Measurements from ENCODE around the gene TMEM30A. TPM values are rescaled to one million over a fixed set of nuclear protein-coding genes. Genes with fewer than 3 reads are reported as not detected.
A peak's percentile ranks its signal among the peaks of the same experiment; 100 is the strongest.

The TMEM30A gene
- total RNA-seq, 1 donor from 2014 or later: 57.0 TPM

DNA sequence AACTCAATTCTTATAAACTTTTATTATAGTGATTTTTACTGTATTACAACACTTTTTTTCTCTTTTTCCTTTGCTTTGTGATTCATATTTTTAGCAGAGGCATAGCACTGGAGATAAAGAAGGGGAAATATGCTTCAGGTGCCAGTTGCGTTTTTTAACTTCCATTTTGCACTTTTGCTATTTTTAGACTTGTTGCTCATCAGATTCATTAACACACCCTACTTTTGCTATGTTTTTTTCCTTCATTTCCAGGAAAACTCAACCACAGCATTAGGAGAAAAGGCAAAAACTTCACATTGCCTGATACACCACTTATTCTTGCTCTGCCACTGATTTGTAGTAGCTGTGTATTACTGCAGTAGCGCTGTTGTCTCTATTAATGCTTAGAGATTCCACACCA is 8.0 kb upstream of the TMEM30A start:
- ATAC-seq (no peak), DNase-seq (ENCODE audit: low spot score) (no peak)

DNA sequence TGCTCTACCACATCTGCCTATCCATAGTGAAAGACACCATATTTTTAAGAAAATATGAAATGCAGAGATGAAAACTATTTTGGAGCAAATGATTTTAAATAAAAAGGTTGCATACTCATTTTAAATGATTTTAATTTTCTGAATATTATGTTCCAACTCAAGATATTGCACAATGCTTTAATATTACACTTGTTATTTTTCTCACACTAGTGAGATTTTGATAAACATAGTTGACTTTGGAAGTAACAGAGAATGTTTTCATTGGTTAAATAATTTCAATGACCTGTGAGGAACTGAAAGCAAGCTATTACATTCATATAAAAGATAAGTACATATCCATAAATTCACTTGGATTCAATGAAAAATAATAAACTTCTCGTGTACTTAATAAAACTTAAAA is 7.2 kb upstream of the TMEM30A start:
- DNase-seq (ENCODE audit: low spot score) (no peak), ATAC-seq (no peak)

DNA sequence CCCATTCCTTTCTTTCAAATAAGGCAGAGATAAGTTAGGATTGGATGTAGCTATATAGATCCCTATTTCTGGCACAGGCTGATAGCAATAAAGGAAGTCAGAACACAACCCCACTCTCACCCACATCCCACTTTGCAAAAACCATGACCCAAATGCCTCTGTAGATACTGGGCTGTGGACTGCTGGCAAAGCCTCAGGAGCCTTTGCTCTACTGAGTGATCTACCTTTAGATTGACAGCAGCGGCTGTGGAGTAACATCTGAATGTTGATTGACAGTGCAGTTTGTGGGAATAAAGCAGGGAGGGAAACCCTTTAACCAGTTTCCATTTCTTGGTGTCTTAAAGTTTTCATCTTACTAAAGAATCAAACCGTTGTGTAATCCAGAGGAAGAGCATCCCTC is 6.7 kb upstream of the TMEM30A start:
- DNase-seq (ENCODE audit: low spot score) (no peak), ATAC-seq (no peak)

DNA sequence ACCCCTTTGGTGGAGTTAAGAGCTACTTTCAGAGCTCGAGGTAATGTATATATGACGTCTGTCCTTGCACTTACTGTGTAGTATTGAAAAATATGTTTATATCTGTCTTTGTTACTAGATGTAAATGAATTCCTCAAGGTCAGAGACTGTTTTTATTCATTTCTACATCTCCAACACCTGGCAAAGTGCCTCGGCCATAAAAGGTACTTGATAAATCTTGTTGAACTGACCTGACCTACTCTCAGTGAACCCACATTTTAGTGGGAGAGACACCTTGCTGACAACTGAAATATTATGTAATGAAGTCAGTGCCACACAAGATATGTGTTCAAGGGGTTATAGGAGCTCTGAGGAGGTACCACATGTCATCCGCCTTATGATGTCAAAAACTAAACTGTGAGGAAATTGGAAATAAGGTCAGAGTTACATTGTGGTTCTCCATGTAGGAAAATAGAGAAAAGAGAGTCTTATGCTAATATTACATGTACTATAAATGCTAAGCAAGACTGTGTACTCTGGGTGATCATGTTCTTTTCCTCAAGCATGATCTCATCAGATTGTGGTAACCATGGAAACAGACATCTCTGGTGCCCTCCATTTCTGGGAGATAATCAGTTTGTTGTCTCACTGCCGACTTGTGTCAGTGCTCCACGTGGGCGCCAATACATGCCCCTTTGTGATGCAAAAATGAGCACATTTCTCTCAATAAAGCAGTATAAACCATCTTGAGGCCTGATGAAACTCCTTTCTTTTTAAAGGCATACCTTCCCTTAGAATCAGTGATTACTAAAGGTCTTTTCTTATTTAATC is 5.7 kb upstream of the TMEM30A start:
- ATAC-seq (no peak), DNase-seq (ENCODE audit: low spot score) (no peak)

DNA sequence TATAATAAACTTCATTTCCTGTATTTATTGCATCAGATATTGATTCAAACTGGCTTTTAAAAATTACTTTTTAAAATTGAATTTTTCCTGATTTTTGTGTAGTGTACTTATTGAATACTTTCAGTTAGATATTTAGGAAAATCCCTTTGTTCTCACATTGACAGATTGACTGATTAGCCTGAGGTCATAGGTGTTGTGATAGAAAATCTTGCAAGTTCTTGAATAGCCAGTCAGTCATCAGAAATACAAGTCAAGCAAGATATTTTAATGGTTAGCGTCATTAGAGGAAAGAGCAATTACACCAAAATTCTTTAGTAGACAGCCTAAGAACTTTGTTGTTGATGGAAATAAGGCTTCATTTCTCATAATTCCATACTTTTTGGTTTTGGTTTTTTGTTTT is 3.4 kb upstream of the TMEM30A start:
- ATAC-seq (no peak), DNase-seq (ENCODE audit: low spot score) (no peak)

DNA sequence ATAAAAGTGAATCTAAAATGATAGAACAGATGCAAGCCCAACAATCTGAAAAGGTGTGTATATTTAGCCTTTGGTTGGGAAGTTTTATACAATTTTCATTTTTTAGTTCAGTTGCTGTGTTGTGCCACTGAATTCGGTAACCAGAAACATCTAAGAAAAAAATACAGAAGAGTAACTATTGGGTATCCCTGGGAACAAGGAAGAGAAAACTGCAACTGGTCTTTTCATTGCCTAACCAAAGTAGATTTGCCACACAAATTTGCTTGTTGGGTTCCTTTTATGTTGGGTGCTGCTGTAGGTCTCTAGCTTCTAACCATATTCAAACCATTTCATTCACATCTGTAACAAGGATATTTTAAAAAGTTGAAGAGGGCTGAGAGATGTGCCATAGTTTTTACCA is 2.8 kb upstream of the TMEM30A start:
- ATAC-seq: no peak

DNA sequence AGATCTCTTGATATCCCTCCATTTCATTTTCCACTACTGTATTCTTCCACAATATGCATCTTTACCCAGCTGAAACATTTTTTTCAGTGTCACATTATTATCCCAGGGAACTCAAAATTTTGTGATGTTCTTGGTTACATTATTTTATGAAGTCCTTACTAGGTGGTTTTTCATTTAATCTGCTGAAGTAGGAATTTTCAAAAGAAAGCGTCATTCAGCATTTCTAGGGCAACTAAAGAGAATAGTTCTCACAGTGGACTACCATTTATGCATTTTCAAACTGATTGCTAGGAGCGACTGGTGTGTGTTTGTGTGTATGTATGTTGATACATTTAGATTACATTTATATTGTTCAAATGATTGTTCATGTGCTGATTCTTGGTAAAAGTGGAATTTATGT is 2.4 kb upstream of the TMEM30A start:
- DNase-seq (ENCODE audit: low spot score): no peak
- ATAC-seq: no peak

More for the DNA sequence above, 2.8 kb upstream of the TMEM30A start:
- no peak for DNase-seq (ENCODE audit: low spot score)

DNA sequence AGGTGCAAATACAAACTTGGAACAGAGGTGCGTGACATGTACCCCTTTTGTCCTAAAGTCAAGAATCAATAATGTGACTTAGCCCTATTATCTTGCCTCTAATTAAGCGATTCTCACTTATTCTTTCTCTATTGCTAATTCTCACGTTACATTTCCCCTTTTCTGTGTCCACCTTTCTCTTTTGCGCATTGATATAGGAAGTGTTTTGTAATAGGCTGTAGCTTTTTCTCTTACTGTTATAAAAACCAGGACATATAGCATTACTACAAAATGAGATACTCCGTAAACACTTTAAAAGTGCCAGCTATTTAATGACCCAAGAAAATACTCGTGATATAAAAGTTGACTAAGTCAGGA is 669 bp upstream of the TMEM30A start:
- ATAC-seq (no peak), DNase-seq (ENCODE audit: low spot score) (no peak)

DNA sequence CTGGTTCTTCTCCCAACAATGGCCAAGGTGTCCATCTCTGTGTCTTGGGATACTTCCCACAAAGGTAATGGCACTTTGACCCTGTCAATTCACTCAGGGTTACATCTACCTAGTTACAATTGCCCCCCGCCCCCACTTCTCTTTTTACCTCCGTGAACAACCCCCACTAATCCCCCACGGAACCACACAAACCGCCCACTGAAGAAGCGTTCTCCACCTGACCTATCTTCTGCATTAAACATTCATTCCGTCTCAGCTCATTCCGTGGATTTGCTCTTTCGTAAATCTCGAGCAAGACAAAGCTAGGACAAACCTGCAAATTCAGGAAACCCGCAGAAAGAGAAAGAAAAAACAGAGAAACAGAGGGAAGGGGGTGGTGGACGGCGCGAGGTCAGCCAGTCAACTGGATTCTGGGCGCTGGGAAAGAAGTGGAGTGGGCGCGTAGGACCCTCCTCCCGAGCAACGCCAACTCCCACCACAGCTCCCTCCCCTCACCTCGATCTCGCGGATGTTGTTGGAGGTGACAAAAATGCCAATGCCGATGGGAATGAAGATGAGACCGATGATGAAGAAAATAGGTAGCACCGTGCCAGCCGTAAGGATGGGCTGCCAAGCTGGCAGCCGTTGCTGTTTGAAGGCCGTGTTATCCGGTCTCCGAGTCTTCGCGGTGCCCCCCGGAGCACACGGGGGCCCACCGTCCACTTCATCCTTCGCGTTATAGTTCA is 523 bp downstream of the TMEM30A start:
- ATAC-seq (peak; percentile 49), DNase-seq (ENCODE audit: low spot score) (no peak)

DNA sequence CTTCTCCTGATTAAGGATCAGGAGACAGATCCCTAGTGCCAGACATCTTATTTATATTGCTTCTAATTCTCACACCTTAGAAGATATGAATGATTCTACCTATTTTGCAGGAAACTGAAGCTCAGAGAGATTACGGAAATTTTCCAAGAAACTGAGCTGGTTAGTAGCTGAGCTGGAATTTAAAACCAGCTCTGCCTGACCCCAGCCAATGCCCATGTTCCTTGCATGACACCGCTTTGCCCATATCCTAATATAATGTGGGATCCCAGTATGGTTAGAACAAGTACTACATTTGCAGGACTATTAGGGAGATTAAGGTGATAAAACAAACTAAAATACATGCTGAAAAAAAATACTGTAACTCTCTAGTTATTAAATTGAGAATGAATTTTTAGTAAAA is 1.9 kb downstream of the TMEM30A start:
- DNase-seq (ENCODE audit: low spot score): no peak
- ATAC-seq: no peak

DNA sequence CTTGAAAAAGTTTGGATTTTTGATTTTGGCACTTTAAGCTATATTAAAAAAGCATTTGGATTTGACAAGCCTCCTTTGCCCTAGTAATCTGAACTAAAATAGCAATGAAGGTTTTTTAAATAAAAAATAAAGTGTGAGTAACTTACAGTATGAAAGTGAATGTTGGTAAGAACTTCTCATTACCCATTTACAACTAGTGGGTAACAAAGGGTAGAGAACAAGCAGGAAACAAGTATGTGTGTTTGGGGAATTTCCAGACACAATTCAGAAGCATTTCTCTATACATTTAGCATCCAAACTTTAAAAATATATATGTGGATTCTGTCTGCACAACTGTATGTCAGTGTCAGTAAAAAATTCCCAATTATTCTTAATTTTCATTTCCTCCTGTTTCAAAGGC is 2.9 kb downstream of the TMEM30A start:
- ATAC-seq (no peak), DNase-seq (ENCODE audit: low spot score) (no peak)

DNA sequence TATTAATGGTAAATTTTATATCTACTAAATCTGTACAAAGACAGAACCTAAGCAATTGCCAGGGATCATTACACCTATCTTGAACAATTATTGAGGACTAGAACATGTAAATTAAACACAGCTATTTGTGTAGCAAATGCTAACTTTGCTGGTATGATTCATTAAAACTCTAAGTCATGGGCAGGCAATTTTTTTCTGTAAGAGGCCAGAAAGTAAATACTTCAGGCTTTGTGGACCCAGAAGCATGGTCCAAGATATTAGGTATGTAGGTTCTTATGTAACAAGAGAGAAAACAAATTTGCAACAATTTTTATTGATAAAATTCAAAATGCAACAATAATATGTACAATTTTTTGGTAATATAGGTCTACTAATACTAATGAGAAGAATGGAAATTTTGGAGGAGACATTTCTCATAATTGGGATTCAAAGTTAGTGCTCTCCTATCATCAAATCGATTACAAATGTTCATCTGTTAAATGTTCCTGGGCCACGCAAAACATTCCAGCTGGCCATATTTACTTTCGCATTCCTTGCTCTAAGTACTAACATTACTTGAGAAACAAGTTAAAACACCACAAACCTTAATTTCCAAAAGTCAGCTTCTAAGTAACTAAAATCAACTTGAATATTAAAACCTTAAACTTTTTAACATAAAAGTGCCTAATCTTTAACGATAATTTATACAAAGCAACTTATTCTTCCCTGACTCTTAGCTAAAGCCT is 4.3 kb downstream of the TMEM30A start:
- no peak for DNase-seq (ENCODE audit: low spot score)
- no peak for ATAC-seq

DNA sequence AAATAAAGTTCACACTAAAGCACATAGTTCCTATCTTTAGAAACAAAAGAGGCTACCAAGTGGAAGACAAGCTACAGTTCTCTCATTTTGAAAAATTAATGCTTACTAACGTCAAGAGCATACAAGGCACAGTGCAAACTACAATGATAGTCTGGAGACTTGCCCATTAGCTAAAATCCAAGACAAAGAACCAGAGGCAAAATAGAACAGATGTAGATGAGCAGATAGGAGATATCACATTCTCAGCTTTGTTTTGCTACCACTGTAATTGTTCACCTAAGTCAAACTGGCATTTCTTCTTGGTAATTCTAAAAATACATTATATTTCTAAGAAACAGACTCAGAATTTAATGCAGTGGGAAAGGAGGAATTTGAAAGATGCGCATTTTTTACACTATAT is 5.2 kb downstream of the TMEM30A start:
- DNase-seq (ENCODE audit: low spot score): no peak
- ATAC-seq: no peak

DNA sequence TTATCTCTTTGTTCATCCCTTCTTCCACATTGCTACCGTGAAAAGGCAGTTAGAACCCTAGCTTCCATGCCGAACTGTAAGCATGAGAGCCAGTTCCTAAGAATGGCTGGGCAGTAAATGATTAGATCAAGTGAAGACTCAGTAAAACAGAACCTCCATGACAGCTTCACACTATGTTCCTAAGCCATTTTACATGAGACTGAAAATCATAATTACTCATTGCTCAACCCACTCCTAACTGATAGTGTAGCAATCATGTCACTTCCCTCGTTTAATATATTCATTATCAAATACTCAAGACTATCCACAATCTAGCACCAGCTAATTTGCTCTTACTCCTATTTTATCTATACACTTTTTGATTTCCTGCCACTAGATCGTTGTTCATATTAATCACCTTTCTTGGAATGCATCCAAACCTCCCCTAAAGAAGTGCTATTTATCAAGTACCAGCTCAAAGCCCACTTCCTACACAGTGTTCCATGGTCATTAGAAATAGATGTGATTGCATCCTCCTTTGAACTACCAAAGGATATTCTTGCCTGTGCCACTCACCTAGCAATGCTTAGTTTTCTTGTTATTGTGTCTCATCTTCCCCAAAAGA is 6.0 kb downstream of the TMEM30A start:
- DNase-seq (ENCODE audit: low spot score) (no peak), ATAC-seq (no peak)

DNA sequence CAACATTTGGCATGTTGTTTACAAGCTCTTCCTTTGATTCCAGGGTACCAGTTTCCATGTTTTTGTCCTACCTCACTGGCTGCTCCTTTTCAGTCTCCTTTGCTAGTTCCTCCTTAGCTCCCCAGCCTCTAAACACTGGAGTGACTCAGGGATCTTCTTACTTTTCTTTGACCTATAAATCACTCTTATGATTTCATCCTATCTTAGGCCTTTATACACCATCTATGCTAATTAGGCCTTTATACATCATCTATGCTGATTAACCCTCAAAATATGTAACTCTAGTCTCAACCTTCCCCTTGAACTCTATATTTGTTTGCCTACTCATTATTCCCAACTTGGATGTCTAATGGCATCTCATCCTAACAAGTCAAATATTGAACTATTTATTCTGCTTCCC is 9.5 kb downstream of the TMEM30A start:
- ATAC-seq: no peak
- no peak for DNase-seq (ENCODE audit: low spot score)

DNA sequence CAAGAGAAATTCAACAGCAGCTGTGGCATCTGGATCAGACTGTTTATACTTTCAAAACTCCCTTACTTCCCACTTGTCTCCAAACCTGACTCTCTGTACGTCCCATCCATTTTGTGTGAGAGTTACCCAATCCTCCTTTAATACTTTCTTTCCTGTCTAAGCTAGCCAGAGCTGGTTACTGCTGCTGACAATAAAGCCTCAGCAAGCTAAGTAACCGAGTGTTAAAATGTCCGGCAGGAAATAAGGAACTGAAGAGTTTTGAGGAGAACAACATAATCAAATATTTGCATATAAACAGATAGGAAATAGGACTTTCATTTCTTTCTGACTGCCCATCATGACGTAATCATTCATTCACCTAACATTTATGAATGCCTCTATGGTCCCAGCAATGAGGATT is 11.6 kb downstream of the TMEM30A start:
- no peak for DNase-seq (ENCODE audit: low spot score)
- ATAC-seq: no peak

DNA sequence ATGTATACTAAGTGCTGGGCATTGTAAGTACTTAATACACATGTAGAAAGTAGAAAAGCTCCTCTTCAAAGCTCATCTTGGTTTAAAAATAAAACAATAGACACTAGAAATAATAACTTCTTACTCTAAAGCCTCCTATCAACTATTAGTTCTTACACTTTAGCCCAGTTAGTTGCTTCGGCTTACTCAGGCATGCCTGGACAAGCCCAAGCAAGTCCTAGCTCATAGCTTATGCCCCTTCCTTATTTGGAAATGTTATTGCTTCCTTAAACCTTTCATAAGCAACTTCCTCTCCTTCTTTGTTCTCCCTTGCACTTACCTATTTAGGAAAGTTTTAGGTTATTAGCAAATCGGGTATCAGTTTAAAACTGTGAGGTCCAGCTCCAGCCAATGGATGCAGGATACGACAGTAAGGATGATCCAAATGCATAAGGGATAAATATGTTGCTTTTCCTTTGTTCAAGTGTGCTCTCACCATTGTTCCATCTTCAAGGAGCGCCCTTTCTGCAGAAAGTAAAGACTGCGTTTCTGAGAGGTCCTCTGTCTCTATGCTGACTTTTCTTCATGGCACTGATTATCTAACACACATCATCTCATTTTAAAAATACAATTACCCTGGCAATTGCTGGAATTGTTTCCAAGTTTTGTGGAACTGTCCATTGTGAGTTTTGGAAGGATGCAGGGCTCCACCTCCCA is 12.3 kb downstream of the TMEM30A start:
- no peak for ATAC-seq
- no peak for DNase-seq (ENCODE audit: low spot score)

DNA sequence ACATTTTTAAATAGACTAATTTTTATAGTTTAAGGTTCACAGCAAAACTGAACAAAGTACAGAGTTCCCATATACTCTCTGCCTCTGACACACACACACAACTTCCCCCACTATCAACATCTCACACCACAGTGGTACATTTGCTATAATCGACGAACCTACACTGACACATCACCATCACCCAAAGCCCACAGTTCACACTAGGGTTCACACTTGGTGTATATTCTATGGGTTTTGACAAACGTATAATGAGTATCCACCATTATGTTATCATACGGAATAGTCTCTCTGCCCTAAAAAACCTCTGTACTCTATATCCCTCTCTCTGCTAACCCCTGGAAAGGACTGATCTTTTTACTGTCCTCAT is 15.6 kb downstream of the TMEM30A start:
- ATAC-seq: no peak

DNA sequence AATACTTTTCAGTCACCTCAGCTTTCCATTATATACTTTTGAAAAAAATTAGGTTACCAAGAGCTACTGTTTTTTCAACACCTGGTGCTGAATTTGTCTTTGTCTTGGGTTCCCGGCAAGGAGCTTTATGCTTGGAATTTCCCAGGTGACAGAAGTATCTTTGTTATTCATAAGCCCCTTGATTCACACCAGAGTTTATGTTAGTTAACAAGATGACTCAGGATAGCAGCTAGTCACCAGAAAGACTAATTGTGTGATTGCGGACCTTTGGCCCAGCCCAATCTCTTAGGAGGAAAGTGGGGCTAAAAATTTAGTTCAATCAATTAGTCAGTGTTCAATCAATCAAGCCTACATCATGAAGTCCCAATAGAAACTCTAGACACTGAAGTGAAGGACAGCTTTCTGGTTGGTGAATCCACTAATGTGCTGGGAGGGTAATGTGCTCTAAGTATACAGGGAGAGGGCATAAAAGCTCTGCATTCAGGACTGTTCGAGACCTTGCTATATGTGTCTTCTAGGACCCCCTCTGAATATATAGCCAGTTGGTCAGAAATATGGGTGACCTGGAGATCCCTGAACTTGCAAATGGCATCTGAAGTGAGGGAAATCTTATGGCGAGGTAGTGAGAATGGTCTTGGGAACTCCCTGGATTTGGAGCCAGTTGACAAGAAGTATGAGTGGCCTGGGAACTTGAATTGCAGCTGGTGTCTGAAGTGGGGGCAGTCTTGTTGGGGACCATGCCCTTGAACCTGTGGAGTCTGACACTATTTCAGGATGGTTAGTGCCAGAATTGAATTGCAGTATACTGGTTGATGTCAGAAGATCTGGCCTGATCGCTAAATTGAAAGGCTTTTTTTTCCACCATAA is 16.2 kb downstream of the TMEM30A start:
- DNase-seq (ENCODE audit: low spot score) (no peak), ATAC-seq (no peak)

More for the DNA sequence above, 15.6 kb downstream of the TMEM30A start:
- no peak for DNase-seq (ENCODE audit: low spot score)

DNA sequence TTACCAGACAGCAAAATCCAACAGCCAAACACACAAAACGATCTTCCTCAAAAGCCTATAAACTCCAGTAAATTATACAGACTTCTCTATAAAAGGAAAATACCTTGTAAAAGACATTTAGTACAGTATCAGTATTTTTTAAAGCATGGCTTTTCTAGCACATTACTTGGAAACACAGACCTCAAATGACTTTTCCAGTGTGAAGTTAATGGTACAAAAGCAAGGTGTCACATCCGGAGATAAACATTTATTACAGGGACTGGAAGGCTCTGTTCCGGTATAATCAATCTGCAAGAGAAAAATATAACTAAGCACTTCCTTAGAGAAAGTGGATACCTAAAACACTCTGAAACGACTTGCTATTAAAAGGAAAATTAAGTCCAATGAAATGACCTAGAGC is 17.1 kb downstream of the TMEM30A start:
- ATAC-seq (no peak), DNase-seq (ENCODE audit: low spot score) (no peak)

All from left lobe of liver (tissue), 2 donors.